Measurements from ENCODE around the gene NDUFS2.
A peak's percentile ranks its signal among the peaks of the same experiment; 100 is the strongest.
"Not testable (repeated sequence)": the region's sequence is repeated elsewhere in the genome, so short reads cannot be mapped to it uniquely, and the experiment has no call there.

The NDUFS2 gene

DNA sequence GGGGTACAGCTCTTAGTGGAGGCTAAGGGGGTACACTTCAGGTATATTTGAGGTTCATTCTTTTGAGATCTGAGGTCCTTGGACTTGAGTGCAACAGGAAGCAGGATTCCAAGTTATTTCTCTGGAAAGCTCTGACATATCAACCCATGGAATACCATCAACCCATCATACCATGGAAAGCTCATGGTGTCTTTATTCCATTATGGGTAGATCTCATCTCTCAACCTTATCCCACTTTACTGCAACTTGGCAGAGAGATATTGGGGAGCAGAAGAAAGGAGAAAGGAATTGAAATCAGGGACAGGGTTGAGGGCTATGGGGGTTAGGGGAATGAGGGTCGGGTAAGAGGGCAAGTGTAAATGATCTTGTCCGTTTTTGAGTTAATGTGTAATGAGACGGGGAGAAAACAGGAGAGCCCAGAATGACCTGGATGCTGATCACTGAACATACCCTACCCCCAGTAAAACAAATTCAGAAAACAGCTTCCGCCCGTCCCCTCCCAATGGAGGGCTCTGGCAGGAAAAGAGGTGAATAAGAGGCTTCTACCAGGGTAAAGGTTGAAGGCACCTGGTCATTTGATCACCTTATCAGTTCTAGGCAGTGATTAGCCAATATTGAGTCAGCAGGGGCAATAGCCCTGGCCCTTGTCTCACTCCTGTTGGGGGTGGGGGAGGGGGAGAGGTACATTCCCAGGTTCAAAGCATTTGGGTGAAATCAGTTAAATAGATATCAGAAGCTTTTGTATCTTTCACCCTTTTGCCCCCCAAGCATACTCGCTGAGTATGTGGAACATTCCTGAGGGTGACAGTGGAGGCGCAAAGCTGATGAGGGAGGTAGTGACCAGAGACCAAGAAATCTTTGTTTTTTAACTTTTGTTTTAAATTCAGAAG is 21.9 kb downstream of the NDUFS2 start:
- Histone ChIP-seq H3K9me3 (ENCODE audit: control insufficient read depth, insufficient read depth, low read length) (no peaks in the 10 kb centered on the region), H3K27ac (ENCODE audit: low read depth, low read length) (no peak overlapping the region), H3K27me3 (ENCODE audit: control insufficient read depth, low read length) (no peaks in the 10 kb centered on the region), H3K9me2 (replicated peaks; ENCODE audit: control insufficient read depth, low read length) (no peaks in the 10 kb centered on the region), H3K79me2 (ENCODE audit: control insufficient read depth, low read length) (peaks cover 11% of the 10 kb centered on the region), H3F3A (ENCODE audit: control insufficient read depth, insufficient read depth) (no peaks in the 10 kb centered on the region), H3K4me3 (ENCODE audit: low read length) (no peak overlapping the region), H3K4me1 (ENCODE audit: control insufficient read depth, low read length) (peaks cover 25% of the 10 kb centered on the region), H4K20me1 (ENCODE audit: control insufficient read depth, insufficient read depth, low read depth, low read length) (no peaks in the 10 kb centered on the region), H3K4me2 (ENCODE audit: low read length) (no peak overlapping the region), H3K36me3 (ENCODE audit: control insufficient read depth, low read length) (peaks cover 13% of the 10 kb centered on the region)
- TF ChIP-seq, protein P1, sequence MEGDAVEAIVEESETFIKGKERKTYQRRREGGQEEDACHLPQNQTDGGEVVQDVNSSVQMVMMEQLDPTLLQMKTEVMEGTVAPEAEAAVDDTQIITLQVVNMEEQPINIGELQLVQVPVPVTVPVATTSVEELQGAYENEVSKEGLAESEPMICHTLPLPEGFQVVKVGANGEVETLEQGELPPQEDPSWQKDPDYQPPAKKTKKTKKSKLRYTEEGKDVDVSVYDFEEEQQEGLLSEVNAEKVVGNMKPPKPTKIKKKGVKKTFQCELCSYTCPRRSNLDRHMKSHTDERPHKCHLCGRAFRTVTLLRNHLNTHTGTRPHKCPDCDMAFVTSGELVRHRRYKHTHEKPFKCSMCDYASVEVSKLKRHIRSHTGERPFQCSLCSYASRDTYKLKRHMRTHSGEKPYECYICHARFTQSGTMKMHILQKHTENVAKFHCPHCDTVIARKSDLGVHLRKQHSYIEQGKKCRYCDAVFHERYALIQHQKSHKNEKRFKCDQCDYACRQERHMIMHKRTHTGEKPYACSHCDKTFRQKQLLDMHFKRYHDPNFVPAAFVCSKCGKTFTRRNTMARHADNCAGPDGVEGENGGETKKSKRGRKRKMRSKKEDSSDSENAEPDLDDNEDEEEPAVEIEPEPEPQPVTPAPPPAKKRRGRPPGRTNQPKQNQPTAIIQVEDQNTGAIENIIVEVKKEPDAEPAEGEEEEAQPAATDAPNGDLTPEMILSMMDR (IDR thresholded peaks at IDR 0.05; ENCODE audit: low read depth, low read length, poor library complexity, severe bottlenecking): no peak
- no peak for TF ChIP-seq EZH2phosphoT487 (IDR thresholded peaks at IDR 0.05; ENCODE audit: borderline replicate concordance, low read length)

DNA sequence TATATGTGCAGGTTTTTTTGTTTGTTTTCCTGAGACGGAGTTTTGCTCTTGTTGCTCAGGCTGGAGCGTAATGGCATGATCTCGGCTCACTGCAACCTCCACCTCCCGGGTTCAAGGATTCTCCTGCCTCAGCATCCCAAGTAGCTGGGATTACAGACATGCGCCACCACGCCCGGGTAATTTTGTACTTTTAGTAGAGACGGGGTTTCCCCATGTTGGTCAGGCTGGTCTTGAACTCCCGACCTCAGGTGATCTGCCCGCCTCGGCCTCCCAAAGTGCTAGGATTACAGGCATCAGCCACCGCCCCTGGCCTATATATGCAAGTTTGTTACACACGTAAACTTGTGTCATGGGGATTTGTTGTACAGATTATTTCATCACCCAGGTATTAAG is 22.5 kb downstream of the NDUFS2 start:
- not testable (repeated sequence) for H3K27ac ChIP-seq (ENCODE audit: low read depth, low read length); H3K4me2 ChIP-seq (ENCODE audit: low read length); H3K4me3 ChIP-seq (ENCODE audit: low read length); H3K9me2 ChIP-seq (replicated peaks; ENCODE audit: control insufficient read depth, low read length); H3K27me3 ChIP-seq (ENCODE audit: control insufficient read depth, low read length); H3F3A ChIP-seq (ENCODE audit: control insufficient read depth, insufficient read depth); H4K20me1 ChIP-seq (ENCODE audit: control insufficient read depth, insufficient read depth, low read depth, low read length); H3K9me3 ChIP-seq (ENCODE audit: control insufficient read depth, insufficient read depth, low read length)
- Histone ChIP-seq H3K79me2 (ENCODE audit: control insufficient read depth, low read length) (peaks cover 11% of the 10 kb centered on the region), H3K4me1 (ENCODE audit: control insufficient read depth, low read length) (peaks cover 24% of the 10 kb centered on the region), H3K36me3 (ENCODE audit: control insufficient read depth, low read length) (peaks cover 19% of the 10 kb centered on the region)

DNA sequence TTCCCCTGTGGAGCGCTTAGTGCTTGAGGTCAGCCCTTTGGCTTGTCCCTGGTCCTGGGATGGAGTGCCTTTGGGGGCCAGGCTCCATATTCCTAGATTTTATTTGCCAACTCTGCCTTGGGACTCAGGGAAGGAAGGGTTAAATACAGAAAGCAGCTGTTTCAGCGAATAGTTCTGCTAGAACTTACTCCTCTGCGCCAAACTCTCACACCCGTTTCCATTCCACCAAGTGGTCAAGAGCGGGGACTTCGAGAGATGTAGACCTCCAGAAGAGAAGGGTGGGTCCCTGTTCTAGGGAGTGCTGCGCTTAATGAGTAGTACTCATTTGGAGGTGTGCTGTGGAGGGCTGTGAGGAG is 23.0 kb downstream of the NDUFS2 start:
- TF ChIP-seq, protein P1 (IDR thresholded peaks at IDR 0.05; ENCODE audit: low read depth, low read length, poor library complexity, severe bottlenecking): no peak
- H3K79me2 ChIP-seq (ENCODE audit: control insufficient read depth, low read length): peaks cover 11% of the 10 kb centered on the region
- peak overlapping the region; percentile 43 for H3K4me2 ChIP-seq (ENCODE audit: low read length)
- H3K27me3 ChIP-seq (ENCODE audit: control insufficient read depth, low read length): no peaks in the 10 kb centered on the region
- H3K4me3 ChIP-seq (ENCODE audit: low read length): peak overlapping the region; percentile 12
- H3F3A ChIP-seq (ENCODE audit: control insufficient read depth, insufficient read depth): no peaks in the 10 kb centered on the region
- no peaks in the 10 kb centered on the region for H3K9me3 ChIP-seq (ENCODE audit: control insufficient read depth, insufficient read depth, low read length)
- H4K20me1 ChIP-seq (ENCODE audit: control insufficient read depth, insufficient read depth, low read depth, low read length): no peaks in the 10 kb centered on the region
- peaks cover 24% of the 10 kb centered on the region for H3K4me1 ChIP-seq (ENCODE audit: control insufficient read depth, low read length)
- H3K27ac ChIP-seq (ENCODE audit: low read depth, low read length): 0 out of 2 replicates have a peak overlapping the region, but pooled peaks have one; percentile 13
- H3K36me3 ChIP-seq (ENCODE audit: control insufficient read depth, low read length): peaks cover 24% of the 10 kb centered on the region
- H3K9me2 ChIP-seq (replicated peaks; ENCODE audit: control insufficient read depth, low read length): no peaks in the 10 kb centered on the region

DNA sequence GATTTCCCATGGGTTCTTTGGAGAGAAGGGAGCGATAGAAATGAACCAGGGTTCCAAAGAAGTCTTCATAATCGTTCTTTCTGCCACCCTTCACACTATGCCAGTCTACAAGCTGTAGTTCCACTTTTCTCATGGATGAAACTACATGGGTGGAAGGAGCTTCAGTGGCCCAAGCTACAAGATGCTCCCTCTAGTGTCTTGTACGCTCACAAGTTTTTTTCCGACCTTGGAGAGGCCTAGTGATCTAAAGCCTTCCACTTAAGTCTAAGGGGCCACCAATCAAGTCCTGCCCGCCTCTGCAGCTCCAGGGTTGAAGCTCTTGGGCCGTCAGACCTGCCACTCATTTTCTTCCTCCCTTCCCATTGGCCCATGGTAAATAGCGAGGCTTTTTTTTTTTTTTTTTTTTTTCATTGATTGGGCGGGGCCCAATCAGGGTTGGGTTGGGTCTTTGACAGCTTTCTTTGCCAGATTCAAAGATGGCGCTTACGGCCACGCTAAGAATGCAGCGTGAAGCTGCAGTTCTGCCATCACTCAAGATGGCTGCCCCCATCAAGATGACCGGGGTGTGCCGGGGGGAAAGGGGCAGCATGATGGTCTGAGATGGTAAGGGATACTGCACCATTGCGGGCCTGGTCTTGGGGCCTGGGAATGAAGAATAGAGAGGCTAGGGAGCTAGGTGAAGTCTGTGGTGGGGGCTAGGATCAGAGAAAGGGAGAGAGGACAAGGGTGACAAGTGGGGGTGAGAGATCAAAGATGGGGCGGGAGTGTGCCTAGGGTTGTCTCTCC is 23.6 kb downstream of the NDUFS2 start, which contains the start of gene TOMM40L:
Gene TOMM40L (plus strand): TSS at position 527 of the 786 bp plus-strand sequence. CDS start 430 bp downstream, outside the sequence.
- peak within 1 kb of the TSS; percentile 81 for H3K4me3 ChIP-seq (ENCODE audit: low read length)
- no peaks in the 10 kb centered on the region for H3K27me3 ChIP-seq (ENCODE audit: control insufficient read depth, low read length)
- H3K79me2 ChIP-seq (ENCODE audit: control insufficient read depth, low read length): peaks cover 11% of the 10 kb centered on the region
- H3K9me2 ChIP-seq (replicated peaks; ENCODE audit: control insufficient read depth, low read length): no peaks in the 10 kb centered on the region
- no peaks in the 10 kb centered on the region for H3F3A ChIP-seq (ENCODE audit: control insufficient read depth, insufficient read depth)
- H3K4me2 ChIP-seq (ENCODE audit: low read length): peak within 1 kb of the TSS; percentile 81
- no peaks in the 10 kb centered on the region for H3K9me3 ChIP-seq (ENCODE audit: control insufficient read depth, insufficient read depth, low read length)
- H3K27ac ChIP-seq (ENCODE audit: low read depth, low read length): peak within 1 kb of the TSS; percentile 38
- no peaks in the 10 kb centered on the region for H4K20me1 ChIP-seq (ENCODE audit: control insufficient read depth, insufficient read depth, low read depth, low read length)
- H3K4me1 ChIP-seq (ENCODE audit: control insufficient read depth, low read length): peaks cover 24% of the 10 kb centered on the region
- peaks cover 30% of the 10 kb centered on the region for H3K36me3 ChIP-seq (ENCODE audit: control insufficient read depth, low read length)
- TF ChIP-seq, protein P1 (IDR thresholded peaks at IDR 0.05; ENCODE audit: low read depth, low read length, poor library complexity, severe bottlenecking): peak; percentile 81
- TF ChIP-seq EZH2phosphoT487 (IDR thresholded peaks at IDR 0.05; ENCODE audit: borderline replicate concordance, low read length): no peak

Data from DOHH2 (cell line).